ENCODE measurements around the gene SNRPF. TPM values are rescaled to one million over a fixed set of nuclear protein-coding genes. Genes with fewer than 3 reads are reported as not detected.

The SNRPF gene
- total and polyA plus RNA-seq, 2 of the 8 experiments (the other 6 are each of a cell fraction or from before 2014, with no cell fraction given): 58.5 to 79.7 TPM

DNA sequence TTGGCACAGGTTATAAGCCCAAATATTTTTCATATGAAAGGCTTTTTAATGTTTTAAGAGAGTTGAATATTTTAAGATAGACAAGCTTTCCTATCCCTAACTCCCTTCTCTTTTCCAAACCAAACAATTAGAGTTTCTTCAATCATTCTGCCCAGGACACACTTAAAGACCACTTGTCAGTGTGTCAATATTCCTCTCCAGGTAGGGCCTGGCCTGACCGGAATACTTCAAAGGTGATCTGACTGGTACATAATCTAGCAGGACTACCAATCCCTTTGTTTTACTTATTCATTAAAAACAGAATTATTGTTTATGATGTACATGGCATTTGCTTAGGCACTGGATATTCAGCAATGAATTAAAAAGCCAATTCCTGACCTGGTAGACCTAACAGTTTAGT, 24.2 kb upstream of the SNRPF start (continued):
- TF ChIP-seq, protein P1, sequence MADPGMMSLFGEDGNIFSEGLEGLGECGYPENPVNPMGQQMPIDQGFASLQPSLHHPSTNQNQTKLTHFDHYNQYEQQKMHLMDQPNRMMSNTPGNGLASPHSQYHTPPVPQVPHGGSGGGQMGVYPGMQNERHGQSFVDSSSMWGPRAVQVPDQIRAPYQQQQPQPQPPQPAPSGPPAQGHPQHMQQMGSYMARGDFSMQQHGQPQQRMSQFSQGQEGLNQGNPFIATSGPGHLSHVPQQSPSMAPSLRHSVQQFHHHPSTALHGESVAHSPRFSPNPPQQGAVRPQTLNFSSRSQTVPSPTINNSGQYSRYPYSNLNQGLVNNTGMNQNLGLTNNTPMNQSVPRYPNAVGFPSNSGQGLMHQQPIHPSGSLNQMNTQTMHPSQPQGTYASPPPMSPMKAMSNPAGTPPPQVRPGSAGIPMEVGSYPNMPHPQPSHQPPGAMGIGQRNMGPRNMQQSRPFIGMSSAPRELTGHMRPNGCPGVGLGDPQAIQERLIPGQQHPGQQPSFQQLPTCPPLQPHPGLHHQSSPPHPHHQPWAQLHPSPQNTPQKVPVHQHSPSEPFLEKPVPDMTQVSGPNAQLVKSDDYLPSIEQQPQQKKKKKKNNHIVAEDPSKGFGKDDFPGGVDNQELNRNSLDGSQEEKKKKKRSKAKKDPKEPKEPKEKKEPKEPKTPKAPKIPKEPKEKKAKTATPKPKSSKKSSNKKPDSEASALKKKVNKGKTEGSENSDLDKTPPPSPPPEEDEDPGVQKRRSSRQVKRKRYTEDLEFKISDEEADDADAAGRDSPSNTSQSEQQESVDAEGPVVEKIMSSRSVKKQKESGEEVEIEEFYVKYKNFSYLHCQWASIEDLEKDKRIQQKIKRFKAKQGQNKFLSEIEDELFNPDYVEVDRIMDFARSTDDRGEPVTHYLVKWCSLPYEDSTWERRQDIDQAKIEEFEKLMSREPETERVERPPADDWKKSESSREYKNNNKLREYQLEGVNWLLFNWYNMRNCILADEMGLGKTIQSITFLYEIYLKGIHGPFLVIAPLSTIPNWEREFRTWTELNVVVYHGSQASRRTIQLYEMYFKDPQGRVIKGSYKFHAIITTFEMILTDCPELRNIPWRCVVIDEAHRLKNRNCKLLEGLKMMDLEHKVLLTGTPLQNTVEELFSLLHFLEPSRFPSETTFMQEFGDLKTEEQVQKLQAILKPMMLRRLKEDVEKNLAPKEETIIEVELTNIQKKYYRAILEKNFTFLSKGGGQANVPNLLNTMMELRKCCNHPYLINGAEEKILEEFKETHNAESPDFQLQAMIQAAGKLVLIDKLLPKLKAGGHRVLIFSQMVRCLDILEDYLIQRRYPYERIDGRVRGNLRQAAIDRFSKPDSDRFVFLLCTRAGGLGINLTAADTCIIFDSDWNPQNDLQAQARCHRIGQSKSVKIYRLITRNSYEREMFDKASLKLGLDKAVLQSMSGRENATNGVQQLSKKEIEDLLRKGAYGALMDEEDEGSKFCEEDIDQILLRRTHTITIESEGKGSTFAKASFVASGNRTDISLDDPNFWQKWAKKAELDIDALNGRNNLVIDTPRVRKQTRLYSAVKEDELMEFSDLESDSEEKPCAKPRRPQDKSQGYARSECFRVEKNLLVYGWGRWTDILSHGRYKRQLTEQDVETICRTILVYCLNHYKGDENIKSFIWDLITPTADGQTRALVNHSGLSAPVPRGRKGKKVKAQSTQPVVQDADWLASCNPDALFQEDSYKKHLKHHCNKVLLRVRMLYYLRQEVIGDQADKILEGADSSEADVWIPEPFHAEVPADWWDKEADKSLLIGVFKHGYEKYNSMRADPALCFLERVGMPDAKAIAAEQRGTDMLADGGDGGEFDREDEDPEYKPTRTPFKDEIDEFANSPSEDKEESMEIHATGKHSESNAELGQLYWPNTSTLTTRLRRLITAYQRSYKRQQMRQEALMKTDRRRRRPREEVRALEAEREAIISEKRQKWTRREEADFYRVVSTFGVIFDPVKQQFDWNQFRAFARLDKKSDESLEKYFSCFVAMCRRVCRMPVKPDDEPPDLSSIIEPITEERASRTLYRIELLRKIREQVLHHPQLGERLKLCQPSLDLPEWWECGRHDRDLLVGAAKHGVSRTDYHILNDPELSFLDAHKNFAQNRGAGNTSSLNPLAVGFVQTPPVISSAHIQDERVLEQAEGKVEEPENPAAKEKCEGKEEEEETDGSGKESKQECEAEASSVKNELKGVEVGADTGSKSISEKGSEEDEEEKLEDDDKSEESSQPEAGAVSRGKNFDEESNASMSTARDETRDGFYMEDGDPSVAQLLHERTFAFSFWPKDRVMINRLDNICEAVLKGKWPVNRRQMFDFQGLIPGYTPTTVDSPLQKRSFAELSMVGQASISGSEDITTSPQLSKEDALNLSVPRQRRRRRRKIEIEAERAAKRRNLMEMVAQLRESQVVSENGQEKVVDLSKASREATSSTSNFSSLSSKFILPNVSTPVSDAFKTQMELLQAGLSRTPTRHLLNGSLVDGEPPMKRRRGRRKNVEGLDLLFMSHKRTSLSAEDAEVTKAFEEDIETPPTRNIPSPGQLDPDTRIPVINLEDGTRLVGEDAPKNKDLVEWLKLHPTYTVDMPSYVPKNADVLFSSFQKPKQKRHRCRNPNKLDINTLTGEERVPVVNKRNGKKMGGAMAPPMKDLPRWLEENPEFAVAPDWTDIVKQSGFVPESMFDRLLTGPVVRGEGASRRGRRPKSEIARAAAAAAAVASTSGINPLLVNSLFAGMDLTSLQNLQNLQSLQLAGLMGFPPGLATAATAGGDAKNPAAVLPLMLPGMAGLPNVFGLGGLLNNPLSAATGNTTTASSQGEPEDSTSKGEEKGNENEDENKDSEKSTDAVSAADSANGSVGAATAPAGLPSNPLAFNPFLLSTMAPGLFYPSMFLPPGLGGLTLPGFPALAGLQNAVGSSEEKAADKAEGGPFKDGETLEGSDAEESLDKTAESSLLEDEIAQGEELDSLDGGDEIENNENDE (IDR thresholded peaks at IDR 0.05; ENCODE audit: insufficient replicate concordance, low read length): no peak
- TF ChIP-seq CREB1 (IDR thresholded peaks at IDR 0.05) (no peak), SP2 (IDR thresholded peaks at IDR 0.05; ENCODE audit: low read length) (no peak), YY1 (IDR thresholded peaks at IDR 0.05; ENCODE audit: low read depth, low read length) (no peak), KDM4A (IDR thresholded peaks at IDR 0.05; ENCODE audit: low read depth, low read length, severe bottlenecking) (no peak), NANOG (IDR thresholded peaks at IDR 0.05; ENCODE audit: insufficient read depth, low read depth, low read length, poor library complexity, severe bottlenecking) (no peak)
- TF ChIP-seq, protein P2, sequence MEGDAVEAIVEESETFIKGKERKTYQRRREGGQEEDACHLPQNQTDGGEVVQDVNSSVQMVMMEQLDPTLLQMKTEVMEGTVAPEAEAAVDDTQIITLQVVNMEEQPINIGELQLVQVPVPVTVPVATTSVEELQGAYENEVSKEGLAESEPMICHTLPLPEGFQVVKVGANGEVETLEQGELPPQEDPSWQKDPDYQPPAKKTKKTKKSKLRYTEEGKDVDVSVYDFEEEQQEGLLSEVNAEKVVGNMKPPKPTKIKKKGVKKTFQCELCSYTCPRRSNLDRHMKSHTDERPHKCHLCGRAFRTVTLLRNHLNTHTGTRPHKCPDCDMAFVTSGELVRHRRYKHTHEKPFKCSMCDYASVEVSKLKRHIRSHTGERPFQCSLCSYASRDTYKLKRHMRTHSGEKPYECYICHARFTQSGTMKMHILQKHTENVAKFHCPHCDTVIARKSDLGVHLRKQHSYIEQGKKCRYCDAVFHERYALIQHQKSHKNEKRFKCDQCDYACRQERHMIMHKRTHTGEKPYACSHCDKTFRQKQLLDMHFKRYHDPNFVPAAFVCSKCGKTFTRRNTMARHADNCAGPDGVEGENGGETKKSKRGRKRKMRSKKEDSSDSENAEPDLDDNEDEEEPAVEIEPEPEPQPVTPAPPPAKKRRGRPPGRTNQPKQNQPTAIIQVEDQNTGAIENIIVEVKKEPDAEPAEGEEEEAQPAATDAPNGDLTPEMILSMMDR (IDR thresholded peaks at IDR 0.05; ENCODE audit: control extremely low read depth in 1 of 3, insufficient read depth in 1 of 3, low read depth in 1 of 3, low read length in 3 of 3): no peak
